GM21381 (cell line): ENCODE measurements around the gene ATP1B1.

Experiments
- ATAC-seq: cut with Tn5 transposase; IDR thresholded peaks from one replicate; pipeline ENCODE4 v1.9.1; 2021; ENCODE audit warnings: mild to moderate bottlenecking, moderate library complexity; ENCODE audit not compliant: unreplicated experiment

Gene ATP1B1

DNA sequence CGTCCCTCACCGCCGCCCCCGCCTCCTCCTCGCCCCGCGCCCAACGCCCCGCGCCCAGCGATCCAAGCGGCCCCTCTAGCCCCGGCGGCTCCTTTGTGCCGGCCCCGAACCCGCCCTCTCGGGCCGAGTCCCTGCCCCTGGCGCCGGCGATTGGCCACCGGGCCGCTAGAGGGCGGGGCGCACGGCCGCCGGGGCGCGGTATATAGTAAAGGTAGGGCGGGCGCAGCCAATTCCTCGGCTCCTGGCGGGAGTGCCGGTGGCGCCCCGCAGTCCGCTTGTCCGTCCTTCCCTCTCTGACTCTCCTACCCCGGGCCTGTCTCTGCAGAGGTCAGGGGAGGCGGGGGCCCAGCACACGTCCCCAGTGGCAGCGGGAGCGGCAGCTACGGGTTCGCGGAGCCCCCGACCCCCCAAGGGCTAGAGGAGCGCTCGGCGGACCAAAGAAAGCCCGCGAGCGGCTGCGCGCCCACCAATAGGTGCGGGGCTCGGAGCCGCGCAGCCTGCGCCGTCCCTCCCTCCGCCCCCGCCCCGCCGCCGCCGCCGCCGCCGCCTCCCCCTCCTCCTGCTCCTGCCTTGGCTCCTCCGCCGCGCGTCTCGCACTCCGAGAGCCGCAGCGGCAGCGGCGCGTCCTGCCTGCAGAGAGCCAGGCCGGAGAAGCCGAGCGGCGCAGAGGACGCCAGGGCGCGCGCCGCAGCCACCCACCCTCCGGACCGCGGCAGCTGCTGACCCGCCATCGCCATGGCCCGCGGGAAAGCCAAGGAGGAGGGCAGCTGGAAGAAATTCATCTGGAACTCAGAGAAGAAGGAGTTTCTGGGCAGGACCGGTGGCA lies at the start of gene ATP1B1:
TSS of gene ATP1B1 (plus strand) at position 596 of the 826 bp plus-strand sequence. CDS start at position 736, 140 bp downstream.
- peak; percentile 84 for ATAC-seq

DNA sequence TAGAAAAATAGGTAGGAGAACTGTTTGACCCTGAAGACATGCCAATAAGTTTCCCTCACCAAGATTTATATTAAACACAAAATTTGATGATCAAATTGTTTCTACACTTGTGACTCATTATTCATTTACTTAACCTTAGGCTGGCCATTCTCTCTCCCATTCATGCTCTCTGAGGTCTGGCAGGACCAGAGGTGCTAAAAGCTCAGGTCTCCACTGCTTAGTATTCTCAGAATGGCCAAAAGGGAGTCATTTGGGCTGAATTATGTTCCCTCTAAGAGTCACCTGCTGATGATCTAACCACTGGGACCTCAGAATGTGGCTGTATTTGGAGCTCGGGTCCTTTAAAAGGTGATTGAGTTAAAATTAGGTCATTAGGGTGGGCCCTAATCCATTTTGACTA lies 47.1 kb upstream of the ATP1B1 start:
- ATAC-seq: no peak

DNA sequence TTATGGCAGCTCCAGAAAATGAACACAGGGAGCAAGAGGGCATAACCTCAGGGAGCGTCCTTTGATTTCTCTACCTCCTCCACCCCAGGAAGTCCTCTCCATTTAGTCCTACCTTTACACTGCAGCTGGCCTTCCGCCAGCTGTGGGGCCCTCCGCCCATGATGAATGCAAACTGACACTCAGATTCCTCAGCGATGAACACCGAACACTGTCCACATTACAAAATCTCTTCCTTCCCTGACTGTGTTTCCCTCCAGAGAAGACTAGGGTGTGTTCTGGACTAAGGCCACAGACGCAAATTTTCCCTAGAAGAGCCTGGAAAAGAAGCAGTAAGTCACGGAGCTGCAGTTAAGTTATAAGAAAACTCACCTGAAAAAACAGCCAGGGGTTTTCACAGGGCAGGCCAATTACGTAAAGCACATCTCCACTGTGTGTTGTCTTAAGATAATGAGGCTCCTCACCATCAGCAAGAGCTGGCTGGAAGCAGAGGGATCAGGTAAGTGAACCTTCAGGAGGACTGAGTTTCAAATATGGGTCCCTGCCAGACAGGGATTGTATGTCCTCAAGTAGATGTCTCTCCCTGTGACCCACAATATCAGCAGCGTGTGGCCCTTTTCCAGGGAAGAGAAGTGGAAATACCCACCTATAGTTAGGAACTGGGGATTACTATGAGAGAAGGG lies 46.3 kb upstream of the ATP1B1 start:
- ATAC-seq: no peak

DNA sequence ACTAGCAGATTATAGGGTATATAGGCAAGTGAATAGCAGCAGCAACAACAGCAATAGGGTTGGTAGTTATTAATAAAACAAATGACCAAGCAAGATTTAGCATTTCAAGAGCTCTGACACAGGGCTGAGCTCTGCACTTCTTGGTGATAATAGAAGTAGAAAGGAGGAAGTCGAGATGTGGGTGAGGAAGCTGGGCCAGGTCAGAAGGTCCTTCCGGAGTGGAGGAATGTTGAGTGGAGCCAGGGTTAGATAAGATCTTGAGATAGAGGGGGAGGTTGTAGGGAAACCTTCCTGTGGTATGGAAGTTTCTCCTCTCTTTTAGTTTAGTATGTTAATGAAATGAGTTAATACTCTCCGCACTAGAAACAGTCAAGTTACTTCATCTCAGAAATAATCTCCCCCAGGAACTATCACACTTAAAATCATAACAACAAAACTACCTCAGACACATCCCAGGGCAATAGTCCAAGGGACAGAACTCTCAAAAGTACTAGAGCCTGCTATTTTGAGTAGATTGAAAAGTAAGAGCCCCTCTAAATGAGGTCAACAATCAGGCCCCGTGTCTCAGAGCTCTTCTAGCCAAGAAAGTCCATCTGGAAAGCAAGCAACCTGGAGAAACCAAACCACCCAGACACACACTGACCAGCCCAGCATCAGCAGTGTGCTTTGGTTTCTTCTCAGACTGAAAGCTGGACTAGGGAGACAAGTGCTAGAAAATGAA lies 45.4 kb upstream of the ATP1B1 start:
- ATAC-seq: no peak

DNA sequence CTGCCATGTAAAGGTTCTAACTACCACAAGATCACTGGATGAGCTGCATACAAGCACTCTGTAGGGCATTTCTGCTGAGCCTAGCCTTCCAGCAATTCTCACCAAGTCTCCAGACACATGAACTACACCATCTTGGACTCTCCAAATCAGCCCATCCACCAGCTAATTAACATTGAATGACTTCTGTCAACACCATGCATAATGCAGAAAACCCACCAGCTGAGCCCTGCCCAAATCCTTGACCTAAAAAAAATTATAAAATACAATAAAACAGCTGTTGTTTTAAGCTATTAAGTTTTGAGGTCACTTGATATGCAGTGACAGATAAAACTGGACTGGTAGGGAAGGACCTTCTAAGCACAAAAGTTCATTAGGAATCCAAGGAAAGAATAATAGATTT lies 44.3 kb upstream of the ATP1B1 start:
- ATAC-seq: no peak

DNA sequence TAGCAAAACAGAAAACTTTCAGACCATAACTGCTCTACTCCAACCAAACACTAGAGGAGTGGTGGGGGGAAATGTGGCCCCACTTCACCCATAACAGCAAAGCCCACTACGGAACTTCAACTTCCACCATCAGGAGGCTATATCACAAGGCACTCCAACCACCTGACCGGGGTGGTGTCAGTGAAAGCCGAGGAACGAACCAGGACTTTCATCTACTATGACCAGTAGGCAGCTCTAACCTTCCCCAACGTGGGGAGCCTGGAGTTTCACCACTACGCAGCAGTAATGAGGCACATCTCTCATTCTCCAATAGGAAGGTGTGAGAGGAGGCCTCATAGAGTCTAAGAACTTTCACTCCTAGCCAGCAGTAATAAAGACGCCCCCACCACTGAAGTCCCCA lies 42.4 kb upstream of the ATP1B1 start:
- no peak for ATAC-seq

DNA sequence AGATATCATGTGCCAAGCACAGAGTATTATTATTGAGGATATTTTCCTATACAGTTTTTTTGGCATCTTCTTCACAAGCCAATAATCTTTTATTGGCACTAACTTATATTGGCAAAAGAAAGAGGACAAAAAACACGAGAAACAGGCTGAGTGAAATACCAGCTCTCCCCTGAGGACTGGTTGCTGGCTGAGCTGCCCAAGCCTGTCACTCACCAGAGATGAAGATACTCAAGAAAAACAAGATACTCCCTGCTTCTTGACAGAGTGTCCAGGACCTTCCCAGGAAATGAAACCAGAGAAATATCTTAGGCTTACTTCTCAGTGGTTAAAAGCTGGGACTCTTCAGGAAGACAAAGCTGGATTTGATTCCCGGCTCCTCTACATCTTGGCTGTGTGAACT lies 35.9 kb upstream of the ATP1B1 start:
- ATAC-seq: no peak

DNA sequence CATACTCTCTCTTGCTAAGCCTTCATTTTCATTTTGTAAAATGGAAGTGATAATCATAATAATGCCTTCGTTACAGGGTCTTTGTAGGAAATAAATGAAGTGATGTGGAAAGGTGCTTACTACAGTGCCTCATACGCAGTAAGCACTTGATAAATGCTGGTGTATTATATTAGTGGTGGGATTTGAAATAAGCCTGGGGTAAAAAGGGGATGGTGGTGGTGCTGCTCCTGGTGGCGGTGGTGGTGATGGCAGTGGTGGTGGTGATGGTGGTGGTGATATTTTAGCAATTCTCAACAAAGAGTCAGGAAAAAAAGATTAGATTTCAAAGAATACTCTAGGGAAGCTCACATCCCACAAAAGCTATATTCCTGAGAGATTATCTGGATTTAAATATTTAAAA lies 35.5 kb upstream of the ATP1B1 start:
- no peak for ATAC-seq

DNA sequence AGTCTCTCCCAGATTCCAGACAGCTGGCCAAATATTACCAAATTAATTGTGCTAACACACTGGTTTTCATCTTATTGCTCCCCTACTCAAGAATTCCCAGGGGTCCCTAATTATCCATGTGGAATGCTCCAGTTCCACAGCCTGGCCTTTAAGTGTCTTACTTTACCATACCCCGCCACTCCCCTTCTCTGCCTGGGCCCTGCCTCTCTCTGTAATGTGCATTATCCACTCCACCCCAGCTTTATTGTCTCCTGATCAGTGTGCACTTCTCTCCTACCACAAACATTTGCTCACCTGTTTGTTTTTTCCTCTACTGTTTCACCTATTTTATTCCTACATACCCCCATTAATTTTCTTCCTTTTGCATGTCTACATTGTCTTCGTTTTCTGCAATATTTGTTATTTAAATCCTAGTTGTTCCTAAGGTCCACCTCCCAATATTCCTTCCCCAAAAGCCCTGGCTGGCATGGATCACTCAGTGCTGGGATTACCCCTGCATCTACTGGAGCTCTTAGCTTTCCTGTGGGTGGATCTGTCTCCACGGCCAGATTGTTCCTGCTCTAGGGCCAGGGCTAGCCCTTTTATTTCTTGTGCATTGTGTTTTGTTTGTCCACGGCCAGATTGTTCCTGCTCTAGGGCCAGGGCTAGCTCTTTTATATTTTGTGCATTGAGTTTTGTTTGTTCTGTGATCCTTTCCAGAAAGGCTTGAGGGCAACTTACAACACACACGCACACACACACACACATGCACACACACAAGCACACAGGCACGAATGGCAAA lies 33.4 kb upstream of the ATP1B1 start:
- no peak for ATAC-seq

DNA sequence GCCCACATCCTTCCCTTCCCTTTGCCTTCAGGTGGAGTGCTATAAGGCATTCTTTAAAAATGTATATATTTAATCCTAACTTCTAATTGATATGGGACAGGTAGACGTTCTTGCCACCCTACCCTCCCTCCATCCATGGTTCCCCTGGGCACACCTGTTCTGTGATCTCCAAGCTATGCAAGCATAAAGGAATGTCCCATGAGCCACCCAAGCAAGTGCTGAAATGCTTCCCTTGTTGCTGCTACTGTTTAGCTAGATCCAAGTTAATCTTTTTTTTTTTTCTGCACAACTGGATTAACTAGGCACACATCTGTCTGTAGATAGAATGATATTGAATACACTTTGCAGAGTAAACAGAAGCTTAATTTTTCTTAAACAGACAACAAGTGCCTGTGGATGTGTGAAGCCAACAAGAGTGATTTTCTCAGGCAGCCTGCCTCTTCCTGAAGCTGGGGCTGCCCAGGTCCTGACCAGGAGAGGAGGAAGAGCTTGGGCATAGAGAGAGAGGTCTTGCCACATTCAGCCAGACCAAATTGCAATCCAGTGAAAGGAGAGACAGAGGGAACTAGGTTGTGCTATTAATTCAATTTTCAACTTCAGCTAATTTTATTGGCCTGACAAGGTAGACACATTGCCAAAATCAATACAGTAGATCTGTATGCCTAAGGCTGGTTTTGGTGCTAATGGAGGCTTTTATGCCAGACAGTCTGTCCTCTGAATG lies 28.2 kb upstream of the ATP1B1 start:
- ATAC-seq: no peak

DNA sequence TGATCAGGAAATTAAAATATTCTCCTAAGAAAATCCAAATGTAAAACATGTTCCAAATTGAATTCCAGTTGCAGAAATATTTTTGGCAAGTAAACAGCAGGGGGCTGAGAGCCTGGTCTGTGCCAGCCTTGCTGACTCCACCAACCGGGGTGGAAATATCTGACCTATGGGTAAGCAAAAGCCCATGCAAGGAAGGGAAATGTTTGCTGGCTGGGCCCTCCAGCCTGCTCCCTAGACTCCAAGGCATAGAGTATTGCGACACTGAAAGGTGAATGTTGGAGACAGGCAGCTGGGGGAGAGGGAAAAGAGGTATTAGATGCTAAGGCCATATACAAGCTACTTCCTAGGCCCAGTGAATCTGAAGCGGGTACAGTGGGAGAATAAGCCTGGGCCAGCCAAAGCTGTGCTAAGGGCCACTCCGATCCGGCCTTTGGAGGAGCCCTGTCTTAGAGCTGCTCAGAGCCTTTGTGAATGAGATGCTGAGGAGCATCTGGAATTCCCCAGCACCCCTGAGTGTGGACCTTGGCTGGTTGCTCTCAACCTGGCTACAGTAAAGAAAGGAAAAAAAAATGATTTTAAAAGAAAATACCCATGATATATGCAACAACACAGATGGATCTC lies 24.9 kb upstream of the ATP1B1 start:
- ATAC-seq: no peak

DNA sequence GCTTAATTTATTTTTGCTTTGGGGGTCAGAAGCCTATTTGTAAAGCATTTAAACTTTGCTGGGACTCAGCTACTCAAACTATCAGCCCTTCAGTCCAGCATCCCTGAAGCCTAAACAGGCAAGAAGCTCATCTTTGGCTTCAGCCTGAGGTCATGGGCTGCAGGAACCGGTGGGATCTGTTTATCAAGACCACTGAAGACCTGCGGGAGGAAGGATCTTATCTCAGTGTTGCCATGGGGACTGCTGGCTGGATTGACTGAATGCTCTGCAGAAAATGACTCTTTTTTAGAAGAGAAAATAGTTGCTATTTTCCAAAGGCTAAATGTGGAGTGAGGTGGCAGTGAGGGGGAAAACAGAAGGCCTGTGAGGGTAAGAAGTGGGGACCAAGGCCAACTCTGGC lies 20.6 kb upstream of the ATP1B1 start:
- ATAC-seq: no peak

DNA sequence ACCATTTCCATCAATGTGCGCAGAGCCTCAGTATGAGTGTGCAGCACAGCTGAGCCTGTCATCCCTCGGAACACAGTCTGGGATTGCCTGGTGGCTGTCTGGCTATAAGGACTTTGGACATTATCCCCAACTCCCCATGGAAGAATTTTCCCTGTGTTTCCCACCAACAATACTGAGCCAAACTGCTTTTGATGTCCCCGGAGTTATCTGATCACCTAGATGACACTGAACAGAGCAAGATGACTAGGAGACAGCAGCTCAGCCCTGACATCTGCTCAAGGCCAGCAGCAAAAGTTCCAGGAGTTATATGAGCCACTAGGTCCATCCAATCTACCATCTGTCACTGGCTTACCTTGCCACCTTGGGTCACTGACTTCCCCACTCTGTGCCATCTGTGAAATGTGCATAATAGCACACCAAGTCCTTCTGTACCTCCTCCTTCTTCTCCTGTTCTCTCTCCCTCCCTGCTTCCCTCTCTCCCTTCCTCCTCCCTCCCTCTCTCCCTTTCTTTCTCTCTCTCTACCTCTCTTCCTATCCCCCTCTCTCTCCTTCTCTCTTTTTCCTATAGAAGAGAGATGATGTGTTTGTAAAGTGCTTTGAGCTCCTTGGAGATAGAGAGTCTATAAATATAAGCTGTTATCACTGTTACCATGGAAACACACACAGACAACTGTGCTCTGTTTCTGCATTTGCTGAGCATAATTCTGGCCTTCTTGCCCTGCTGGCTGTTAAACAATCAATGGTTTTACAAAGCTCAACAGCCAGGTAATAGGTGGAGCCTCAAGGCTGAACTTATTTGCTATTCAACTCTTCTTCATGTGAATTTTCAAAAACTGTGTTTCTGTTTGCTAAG lies 19.7 kb upstream of the ATP1B1 start:
- ATAC-seq: no peak

DNA sequence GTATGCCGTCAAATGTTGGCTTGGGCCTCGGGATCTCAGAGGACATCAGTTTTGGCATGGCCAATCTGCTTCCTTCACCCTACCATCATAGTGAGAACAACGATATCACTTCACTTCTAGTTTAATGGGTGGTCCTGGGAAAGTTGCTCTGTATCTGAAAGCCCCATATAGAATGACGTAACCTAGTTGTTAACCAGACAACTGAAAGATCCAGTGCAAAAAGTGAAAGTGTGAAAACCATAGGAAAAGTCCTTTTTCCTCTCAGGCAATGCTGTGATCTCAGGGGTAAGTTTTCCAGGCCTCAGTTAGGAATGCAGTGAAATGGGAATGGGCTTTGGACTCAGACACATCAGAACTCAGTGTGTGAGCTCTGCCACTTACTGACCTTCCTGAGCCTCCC lies 18.6 kb upstream of the ATP1B1 start:
- no peak for ATAC-seq

DNA sequence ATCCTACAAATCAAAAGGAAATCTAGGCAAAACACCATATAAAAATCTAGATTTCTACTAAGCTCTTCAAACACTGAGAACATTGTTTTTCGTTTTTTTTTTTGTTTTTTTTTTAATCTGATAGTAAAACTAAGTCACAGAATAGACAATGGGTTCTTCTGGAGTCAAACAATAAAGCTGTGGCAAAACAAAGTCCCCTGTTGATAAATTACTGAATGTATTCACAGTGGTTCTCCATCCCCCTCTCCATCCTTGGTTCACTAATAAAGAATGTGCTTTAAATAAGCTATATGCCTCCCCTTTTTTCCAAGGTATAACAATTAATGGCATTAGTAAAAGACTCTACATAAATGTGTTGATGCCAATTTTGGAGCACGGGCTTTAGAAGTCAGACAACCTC lies 16.7 kb upstream of the ATP1B1 start:
- ATAC-seq: no peak

DNA sequence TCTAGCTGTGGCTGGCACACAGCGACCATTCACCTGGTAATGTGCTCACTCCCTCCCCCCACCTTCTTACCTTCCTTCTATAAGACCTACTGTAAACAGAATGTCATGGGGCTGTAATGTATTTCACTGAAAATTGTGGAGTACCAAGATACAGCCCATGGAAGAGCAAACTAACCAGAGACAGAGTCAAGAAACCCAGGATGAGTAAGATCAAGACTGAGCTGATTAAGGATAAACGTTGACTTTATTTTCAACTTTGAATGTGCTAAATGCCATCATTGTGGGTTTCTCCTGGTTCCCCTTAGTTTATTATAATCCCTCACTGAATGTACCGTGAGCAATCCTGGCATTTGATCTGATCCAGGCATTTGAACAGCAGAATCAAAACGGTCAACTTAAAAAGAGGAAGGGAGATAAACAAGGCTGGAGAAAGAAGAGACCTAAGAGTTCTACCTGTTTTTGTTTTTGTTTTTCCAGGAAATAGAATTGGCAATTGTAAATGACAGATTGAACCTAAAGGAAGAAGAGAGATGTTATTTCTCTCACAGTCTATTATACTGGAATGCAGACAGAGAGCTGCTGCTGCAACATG lies 16.1 kb upstream of the ATP1B1 start:
- ATAC-seq: no peak

DNA sequence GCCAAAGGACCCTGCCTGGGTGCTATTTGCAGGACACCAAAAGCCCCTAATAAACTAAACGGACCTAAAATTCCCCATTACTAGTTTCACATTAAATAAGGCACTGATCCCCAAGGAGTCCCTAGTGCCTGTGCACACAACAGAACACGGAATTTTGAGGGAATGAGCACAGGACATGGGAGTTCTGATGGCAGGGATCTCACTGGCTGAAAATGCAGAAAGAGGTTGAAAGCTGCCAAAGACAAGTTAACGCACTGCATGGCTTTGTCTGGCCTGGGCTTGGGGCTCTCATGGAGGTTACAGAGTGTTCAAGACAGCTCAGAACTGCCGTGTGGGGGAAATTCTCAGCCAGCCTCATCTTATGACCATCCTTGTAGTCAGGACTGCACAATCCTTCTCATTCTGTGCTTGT lies 15.6 kb upstream of the ATP1B1 start:
- peak; percentile 37 for ATAC-seq

DNA sequence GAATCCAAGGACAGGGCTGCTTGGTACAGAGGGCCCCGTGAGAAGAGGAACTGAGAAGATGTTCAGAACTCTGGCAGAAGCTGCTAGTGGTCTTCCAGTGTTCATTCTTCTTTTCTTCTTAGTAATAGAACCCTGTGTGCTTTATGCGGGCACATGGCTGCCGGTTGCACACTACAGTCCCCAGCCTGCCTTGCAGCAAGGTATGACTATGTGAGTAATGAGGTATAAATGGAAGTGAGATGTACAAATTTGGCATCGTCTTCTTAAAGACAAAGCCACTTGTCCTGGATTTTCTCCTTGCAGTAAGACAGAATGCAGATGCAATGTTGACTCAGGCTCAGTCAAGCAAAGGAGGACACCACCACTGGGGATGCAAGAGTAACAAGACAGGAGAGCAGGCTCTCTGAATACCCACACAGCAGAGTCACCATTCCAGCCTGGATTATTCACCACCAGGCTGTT lies 15.0 kb upstream of the ATP1B1 start:
- ATAC-seq: peak; percentile 62

DNA sequence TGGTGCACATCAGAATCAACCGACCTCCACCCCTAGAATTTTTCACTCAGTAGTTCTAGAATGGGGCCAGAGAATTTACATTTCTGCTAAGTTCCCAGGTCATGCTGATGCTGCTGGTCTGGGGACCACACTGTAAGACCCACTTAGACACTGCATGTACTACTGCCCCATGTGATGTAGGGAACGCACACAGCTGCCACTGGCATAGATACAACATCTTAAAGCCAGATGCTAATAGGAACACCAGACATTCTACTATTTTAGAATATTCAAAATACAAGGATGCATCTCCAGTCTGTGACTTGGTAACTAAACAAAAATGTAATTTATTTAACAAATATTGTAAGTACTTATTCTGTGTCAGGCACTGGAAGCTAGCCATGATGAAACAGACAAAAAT lies 14.1 kb upstream of the ATP1B1 start:
- no peak for ATAC-seq
